Fibroblast of lung (primary cell): ENCODE data around the gene PDX1.

Source experiments
- EZH2 ChIP-seq: IDR thresholded peaks from 2 replicates; pipeline ENCODE4 v1.5.1; 2012; ENCODE audit warnings: low read length, control low read depth, mild to moderate bottlenecking; ENCODE audit errors: missing control alignments
- TF ChIP-seq, protein P1 (sequence below), 2 donors: IDR thresholded peaks in 1 of 2; conservative IDR thresholded peaks in 1 of 2; 1 replicate in 1 of 2; 2 replicates in 1 of 2; pipeline ENCODE4 v1.5.1; 2011 to 2012; ENCODE audit warnings: low read length in 2 of 2, control low read depth in 1 of 2, inconsistent platforms in 1 of 2, low read depth in 1 of 2, mild to moderate bottlenecking in 1 of 2

DNA sequence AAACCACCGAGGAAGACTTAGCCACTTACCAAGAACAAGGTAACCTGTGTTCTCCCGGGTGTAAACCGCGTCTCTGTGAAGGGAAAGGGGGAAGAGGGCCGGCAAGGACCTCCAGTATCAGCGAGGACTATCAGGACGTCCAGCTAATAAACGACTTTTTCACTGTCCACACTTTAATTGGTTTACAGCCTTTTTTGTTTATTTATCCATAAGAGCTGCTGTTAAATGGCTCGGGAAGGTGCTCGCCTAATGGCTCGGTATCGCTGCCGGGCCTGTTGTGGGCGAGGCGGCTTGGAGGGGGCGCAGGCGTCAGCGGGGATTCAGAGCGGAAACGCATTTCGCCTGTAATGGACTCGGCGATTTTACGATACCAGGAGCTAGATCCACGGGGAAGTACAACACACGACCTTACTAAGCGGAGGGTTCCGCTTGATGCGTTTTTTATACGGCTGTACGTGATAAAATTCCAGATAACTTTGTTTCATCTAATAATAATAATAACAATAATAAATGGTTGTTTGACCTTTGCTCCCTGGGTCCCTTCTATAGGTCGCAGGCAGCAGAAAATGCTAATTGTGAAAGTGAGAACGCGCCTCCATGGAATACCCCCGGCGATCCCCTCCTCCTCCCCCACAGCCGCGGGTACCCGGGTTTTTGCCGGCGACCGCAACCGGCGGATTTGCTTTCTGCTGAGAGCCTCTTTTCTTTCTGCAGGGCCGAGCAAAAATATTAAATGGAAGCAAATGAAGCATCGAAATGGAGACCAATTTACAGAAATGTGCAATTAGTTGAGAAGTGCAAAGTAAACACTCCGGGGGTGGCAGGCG lies 2.5 kb upstream of the PDX1 start:
- peak; percentile 62 for TF ChIP-seq EZH2
- TF ChIP-seq, protein P1, sequence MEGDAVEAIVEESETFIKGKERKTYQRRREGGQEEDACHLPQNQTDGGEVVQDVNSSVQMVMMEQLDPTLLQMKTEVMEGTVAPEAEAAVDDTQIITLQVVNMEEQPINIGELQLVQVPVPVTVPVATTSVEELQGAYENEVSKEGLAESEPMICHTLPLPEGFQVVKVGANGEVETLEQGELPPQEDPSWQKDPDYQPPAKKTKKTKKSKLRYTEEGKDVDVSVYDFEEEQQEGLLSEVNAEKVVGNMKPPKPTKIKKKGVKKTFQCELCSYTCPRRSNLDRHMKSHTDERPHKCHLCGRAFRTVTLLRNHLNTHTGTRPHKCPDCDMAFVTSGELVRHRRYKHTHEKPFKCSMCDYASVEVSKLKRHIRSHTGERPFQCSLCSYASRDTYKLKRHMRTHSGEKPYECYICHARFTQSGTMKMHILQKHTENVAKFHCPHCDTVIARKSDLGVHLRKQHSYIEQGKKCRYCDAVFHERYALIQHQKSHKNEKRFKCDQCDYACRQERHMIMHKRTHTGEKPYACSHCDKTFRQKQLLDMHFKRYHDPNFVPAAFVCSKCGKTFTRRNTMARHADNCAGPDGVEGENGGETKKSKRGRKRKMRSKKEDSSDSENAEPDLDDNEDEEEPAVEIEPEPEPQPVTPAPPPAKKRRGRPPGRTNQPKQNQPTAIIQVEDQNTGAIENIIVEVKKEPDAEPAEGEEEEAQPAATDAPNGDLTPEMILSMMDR (conservative IDR thresholded peaks at IDR 0.05 in 1 of 2, IDR thresholded peaks at IDR 0.05 in 1 of 2; ENCODE audit: low read depth in 1 of 2, low read length in 2 of 2) = no peak
